Effector memory CD8-positive, alpha-beta T cell (primary cell): ENCODE results near the gene VPS41.

Source experiments
- ATAC-seq: fragments of 150-1000 bp; cut with Tn5 transposase; replicated peaks from 2 replicates; pipeline ENCODE4 v1.10.0; 2021; ENCODE audit warnings: mild to moderate bottlenecking, moderate library complexity
- DNase-seq, 3 experiments: peaks; one replicate each; pipeline ENCODE4 v3.0.0; 2021
- H3K27ac Mint-ChIP-seq, 2 donors: one replicate each; pipeline ENCODE4 v1.8.0; 2022; ENCODE audit warnings: mild to moderate bottlenecking in 2 of 2, mixed read lengths in 2 of 2, moderate library complexity in 2 of 2
- H3K27me3 Mint-ChIP-seq, 2 donors: one replicate each; pipeline ENCODE4 v1.8.0; 2022; ENCODE audit warnings: mixed read lengths in 2 of 2
- H3K36me3 Mint-ChIP-seq: one replicate; pipeline ENCODE4 v1.8.0; 2022; ENCODE audit warnings: mild to moderate bottlenecking, moderate library complexity, mixed read lengths; ENCODE audit not compliant: insufficient read depth
- H3K4me1 Mint-ChIP-seq, 2 donors: one replicate each; pipeline ENCODE4 v1.8.0; 2022; ENCODE audit warnings: low read depth in 2 of 2, mixed read lengths in 2 of 2
- H3K4me3 Mint-ChIP-seq, 2 donors: one replicate each; pipeline ENCODE4 v1.8.0; 2022; ENCODE audit warnings: mild to moderate bottlenecking in 2 of 2, mixed read lengths in 2 of 2, moderate library complexity in 2 of 2
- H3K9me3 Mint-ChIP-seq, 2 donors: one replicate each; pipeline ENCODE4 v1.8.0; 2022; ENCODE audit warnings: mixed read lengths in 2 of 2

VPS41 gene

DNA sequence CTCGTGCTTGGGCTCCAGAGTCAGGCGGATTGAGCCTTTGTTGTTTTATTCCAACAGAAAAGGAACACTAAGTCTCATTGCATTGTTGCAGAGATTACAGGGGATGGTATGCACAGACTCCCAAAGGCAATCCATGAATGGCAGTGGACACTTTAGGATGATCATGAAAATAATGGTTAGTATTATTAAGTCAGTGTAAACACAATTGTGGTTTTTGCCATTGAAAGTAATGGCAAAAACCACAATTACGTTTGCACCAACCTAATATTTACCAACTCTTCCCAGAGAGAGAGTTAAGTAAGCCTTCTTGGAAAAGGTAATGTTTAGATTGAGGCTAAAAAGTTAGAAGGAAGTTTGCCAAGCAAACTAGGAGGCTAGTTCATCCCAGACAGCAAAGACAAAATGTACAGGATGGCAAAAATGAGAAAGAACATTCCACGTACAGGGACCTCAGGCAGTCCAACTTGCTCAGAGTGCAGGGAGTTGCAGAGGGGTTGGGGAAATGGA lies 204.9 kb downstream of the VPS41 start:
- DNase-seq (no peak), ATAC-seq (no peak)
- H3K27me3 Mint-ChIP-seq = peaks cover 49 to 63% of the 10 kb centered on the region in 2 donors
- no peak overlapping the region for H3K27ac Mint-ChIP-seq
- no peak overlapping the region for H3K4me3 Mint-ChIP-seq
- H3K9me3 Mint-ChIP-seq = no peaks in the 10 kb centered on the region
- no peaks in the 10 kb centered on the region for H3K36me3 Mint-ChIP-seq
- peaks cover under 1 to 3% of the 10 kb centered on the region in 2 donors for H3K4me1 Mint-ChIP-seq

DNA sequence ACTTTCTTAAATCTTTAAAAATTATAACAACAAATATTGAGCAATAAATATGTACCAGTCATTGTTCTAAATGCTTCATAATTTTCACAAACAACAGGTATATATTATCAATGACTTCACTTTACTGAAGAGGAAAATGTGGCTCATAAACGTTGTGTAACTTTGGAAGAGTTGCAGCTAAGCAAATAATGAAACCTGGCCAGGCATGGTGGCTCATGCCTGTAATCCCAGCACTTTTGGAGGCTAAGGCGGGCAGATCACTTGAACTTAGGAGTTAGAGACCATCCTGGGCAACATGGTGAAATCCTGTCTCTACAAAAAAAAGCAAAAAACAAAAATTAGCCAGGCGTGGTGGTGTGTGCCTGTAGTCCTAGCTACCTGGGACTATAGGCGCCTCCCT lies 205.9 kb downstream of the VPS41 start:
- Mint-ChIP-seq H3K4me1 (no peaks in the 10 kb centered on the region), H3K27ac (no peak overlapping the region), H3K27me3 (peaks cover 44 to 60% of the 10 kb centered on the region in 2 donors), H3K4me3 (no peak overlapping the region), H3K9me3 (peaks cover 0 to 4% of the 10 kb centered on the region in 2 donors), H3K36me3 (no peaks in the 10 kb centered on the region)
- DNase-seq (no peak), ATAC-seq (no peak)

DNA sequence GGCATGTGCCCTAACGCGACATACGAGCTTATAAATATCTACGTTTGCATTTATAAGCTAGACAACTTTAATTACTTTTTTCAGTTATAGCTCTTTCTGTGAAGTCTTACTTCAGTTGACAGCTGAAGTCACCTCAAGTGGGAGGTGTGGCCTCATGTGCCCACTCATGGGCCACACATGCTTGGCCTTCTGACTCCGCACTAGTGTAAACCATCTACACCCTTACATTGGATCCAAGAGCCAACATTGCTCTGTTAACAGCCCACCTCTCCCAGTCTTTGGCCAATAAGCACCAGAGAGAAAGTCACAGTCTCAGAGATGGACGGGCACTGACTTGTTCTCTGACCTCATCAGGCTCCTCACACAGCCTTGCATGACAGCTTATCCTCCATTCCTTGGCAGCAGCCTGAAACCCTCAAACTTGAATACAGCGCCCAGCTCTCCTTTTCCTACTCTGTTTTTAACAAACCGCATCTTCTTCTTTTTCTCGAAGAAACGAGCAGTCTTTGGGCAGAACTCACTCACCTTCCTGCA lies 206.9 kb downstream of the VPS41 start:
- Mint-ChIP-seq H3K9me3 (peaks cover 0 to 8% of the 10 kb centered on the region in 2 donors), H3K27me3 (peaks cover 40 to 55% of the 10 kb centered on the region in 2 donors), H3K4me1 (no peaks in the 10 kb centered on the region), H3K36me3 (no peaks in the 10 kb centered on the region), H3K27ac (no peak overlapping the region), H3K4me3 (no peak overlapping the region)
- ATAC-seq (no peak), DNase-seq (no peak)

DNA sequence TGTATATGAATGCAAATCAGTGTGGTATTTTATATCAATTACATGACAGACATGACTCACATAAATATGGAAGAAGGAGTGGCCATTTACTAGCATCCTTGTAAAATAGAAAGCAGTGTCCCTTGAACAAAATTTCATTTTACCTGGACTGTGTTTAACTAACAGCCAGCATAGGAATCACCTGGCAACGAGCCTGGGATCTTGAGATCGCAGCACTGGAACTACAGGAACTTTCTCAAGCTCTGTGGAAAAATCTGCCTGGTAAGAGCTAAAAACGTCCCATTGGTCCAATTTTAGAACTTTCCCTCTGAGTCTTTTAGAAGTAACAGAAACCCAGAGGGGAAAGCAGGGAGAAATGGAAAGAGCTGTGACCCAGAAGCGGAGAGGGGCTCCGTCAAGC lies 208.9 kb downstream of the VPS41 start:
- Mint-ChIP-seq H3K4me1 (no peaks in the 10 kb centered on the region), H3K9me3 (peaks cover 0 to 8% of the 10 kb centered on the region in 2 donors), H3K27me3 (peaks cover 34 to 45% of the 10 kb centered on the region in 2 donors), H3K27ac (no peak overlapping the region), H3K4me3 (no peak overlapping the region), H3K36me3 (no peaks in the 10 kb centered on the region)
- ATAC-seq (no peak), DNase-seq (no peak)

DNA sequence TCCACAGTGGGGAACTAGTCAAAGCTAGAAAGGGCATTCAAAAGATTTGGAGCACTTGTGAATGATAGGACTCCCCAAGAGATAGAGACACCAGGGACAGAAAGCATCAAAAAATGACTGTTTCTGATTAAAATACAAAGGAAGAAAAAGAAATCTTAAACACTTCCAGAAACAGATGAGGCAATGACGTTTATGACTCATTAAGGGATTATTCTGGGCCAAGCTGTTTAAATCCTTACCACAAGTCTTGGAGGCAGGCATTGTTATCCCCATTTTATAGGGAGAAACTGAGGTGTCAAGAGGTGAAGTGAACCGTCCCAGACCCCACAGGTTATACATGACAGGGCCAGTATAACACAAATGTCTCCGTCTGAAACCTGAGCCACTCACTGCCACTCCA lies 209.5 kb downstream of the VPS41 start:
- Mint-ChIP-seq H3K4me1 (no peaks in the 10 kb centered on the region), H3K36me3 (no peaks in the 10 kb centered on the region), H3K27me3 (peaks cover 34 to 50% of the 10 kb centered on the region in 2 donors), H3K4me3 (no peak overlapping the region), H3K9me3 (peaks cover 0 to 8% of the 10 kb centered on the region in 2 donors), H3K27ac (no peak overlapping the region)
- no peak for ATAC-seq
- no peak for DNase-seq

DNA sequence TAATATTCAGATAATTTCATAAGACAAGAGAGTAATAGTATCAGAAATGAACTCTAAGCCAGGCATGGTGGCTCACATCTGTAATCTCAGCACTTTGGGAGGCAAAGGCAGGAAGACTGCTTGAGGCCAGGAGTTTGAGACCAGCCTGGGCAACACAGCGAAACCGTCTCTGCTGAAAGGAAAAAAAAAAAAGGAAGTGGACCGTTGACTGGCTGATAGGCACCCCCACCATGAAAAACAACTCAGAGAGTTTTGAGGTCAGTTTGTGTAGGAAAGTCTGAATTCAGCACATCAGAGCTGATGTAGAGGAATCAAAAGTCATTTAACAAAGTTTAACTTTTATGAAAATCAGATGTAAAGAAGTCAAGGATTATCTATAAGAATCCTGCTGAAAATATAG lies 214.7 kb downstream of the VPS41 start:
- Mint-ChIP-seq H3K36me3 (no peaks in the 10 kb centered on the region), H3K9me3 (peaks cover 0 to 8% of the 10 kb centered on the region in 2 donors), H3K4me1 (no peaks in the 10 kb centered on the region), H3K27me3 (peaks cover 30 to 50% of the 10 kb centered on the region in 2 donors), H3K4me3 (no peak overlapping the region), H3K27ac (no peak overlapping the region)
- DNase-seq (no peak), ATAC-seq (no peak)

DNA sequence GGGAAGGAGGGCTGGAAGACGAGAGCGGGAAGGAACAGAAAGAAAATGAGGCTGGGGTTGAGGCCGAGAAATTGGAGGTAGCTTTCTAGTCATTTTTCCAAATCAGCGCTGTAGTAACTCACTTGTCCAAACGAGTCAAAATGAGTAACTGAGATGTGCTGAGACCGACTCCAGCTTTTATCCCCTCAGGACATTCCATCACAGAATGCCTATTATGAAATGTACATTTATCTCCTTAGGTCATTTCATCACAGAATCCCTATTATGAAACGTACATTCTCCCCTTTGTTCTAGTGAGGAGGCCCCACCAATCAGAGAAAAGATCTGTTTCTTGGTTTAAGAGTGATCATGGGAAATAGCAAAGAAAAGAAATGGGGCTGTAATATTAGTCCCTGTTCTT lies 222.1 kb downstream of the VPS41 start:
- DNase-seq (no peak), ATAC-seq (no peak)
- Mint-ChIP-seq H3K27ac (no peak overlapping the region), H3K4me1 (no peaks in the 10 kb centered on the region), H3K36me3 (no peaks in the 10 kb centered on the region), H3K9me3 (no peaks in the 10 kb centered on the region), H3K27me3 (peaks cover 45 to 55% of the 10 kb centered on the region in 2 donors), H3K4me3 (no peak overlapping the region)

DNA sequence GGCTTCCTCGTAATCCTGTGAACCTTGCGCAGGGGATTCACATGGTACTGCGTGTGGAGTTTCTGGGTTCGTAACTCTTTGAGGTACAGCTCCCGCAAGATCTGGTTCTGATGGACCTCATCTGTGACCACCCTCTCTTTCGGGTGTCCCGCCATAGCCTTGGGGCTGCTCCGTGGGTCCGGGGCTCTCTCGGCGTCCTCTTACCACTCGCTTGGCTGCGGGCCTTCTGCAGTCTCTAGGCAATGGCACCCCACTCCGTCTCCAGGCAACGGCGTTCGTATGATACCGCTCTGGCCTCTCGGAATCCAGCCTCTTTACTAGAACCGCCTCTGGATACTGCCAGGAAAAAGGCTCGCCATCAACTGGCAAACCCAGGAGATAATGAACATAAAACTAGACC lies 223.1 kb downstream of the VPS41 start:
- DNase-seq = no peak
- H3K27me3 Mint-ChIP-seq = peaks cover 35 to 52% of the 10 kb centered on the region in 2 donors

DNA sequence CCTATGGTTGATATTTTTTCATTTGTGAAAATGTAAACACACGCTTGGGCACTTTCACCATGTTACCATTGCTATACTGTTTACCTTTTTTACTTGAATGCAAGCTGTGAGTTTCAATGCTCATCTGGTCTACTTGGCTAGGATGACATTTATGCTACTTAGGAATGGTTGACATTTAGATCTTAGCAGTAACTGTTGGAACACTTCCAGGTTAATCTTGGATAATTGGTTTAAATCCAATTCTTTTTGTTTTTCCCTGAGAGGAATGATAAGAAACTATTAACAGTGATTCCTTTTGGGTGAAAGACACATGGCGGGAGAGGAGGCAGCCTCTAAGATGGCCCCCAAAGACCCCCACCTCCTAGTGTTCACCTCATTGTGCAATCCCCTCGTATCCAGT lies 226.4 kb downstream of the VPS41 start:
- no peak for ATAC-seq
- H3K27me3 Mint-ChIP-seq = peaks cover 36 to 42% of the 10 kb centered on the region in 2 donors
- H3K36me3 Mint-ChIP-seq = no peaks in the 10 kb centered on the region
- no peaks in the 10 kb centered on the region for H3K4me1 Mint-ChIP-seq
- DNase-seq = no peak
- H3K9me3 Mint-ChIP-seq = no peaks in the 10 kb centered on the region
- H3K4me3 Mint-ChIP-seq = no peak overlapping the region
- no peak overlapping the region for H3K27ac Mint-ChIP-seq

More for the DNA sequence above, 223.1 kb downstream of the VPS41 start:
- Mint-ChIP-seq H3K36me3 (no peaks in the 10 kb centered on the region), H3K27ac (no peak overlapping the region), H3K9me3 (no peaks in the 10 kb centered on the region), H3K4me1 (no peaks in the 10 kb centered on the region), H3K4me3 (no peak overlapping the region)
- ATAC-seq = no peak

DNA sequence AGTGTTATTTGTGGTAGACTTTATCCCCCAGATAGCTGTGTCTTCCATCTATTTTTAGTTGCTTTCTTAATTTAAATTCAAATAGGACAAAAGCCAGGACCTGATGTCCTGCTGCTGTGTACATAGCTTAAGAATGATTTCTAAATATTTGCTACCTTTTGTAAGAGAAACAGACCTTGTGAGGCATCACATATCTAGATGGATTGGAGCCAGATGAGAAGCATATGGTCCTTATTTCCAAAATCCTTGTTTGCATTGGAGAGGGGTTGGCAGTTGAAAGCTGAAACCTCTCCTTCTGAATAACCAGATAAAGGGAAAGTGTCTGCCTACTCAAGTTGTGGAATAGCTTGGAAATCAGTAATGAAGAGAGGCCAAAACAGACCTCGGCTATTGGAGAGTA lies 227.1 kb downstream of the VPS41 start:
- H3K9me3 Mint-ChIP-seq = no peaks in the 10 kb centered on the region
- no peak for ATAC-seq

DNA sequence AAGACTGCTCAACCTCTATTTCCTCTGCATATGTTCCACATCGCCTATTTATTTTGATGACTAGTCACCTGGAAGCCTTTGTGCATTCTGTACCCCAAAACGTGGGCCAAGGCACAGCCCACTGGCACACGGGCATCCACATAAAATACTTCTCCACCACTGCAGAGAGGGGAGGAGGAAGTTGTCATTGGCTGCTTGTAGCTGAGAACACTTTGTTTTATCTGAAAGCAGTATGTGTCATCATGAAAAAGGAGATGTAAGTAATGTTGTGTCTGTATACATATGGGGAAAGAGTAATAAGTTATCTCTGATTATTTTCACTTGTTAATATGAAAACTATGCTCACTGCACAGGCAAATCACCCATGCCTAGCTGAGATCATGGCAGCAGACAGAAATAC lies 229.6 kb downstream of the VPS41 start:
- Mint-ChIP-seq H3K9me3 (no peaks in the 10 kb centered on the region), H3K4me3 (no peak overlapping the region), H3K27me3 (peaks cover 15 to 17% of the 10 kb centered on the region in 2 donors), H3K36me3 (no peaks in the 10 kb centered on the region), H3K4me1 (no peaks in the 10 kb centered on the region), H3K27ac (no peak overlapping the region)
- DNase-seq = no peak
- no peak for ATAC-seq

More for the DNA sequence above, 227.1 kb downstream of the VPS41 start:
- no peaks in the 10 kb centered on the region for H3K4me1 Mint-ChIP-seq
- DNase-seq = no peak
- H3K4me3 Mint-ChIP-seq = no peak overlapping the region
- H3K27ac Mint-ChIP-seq = no peak overlapping the region
- H3K36me3 Mint-ChIP-seq = no peaks in the 10 kb centered on the region
- peaks cover 35 to 36% of the 10 kb centered on the region in 2 donors for H3K27me3 Mint-ChIP-seq

DNA sequence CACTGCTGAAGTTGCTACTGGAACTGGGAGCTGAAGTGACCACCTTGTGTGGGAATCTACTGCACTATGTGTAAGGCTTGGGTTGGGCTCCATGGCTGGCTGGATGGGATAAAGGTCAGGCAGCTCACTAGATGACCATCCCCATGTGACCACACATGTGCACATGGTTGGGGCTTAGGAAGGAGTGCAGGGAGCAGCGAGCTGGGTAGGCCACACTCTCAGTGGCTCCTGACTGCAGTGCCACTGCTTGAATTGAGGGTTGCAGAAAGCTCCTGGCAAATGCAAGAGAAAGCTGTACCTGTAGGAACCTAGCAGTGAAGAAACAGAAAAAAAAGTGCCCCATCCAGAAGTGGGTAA lies 230.3 kb downstream of the VPS41 start:
- H3K4me3 Mint-ChIP-seq = no peak overlapping the region
- H3K9me3 Mint-ChIP-seq = no peaks in the 10 kb centered on the region
- no peaks in the 10 kb centered on the region for H3K36me3 Mint-ChIP-seq
- no peak for ATAC-seq
- no peak for DNase-seq
- no peaks in the 10 kb centered on the region for H3K4me1 Mint-ChIP-seq
- H3K27ac Mint-ChIP-seq = no peak overlapping the region
- H3K27me3 Mint-ChIP-seq = peaks cover 14 to 17% of the 10 kb centered on the region in 2 donors

DNA sequence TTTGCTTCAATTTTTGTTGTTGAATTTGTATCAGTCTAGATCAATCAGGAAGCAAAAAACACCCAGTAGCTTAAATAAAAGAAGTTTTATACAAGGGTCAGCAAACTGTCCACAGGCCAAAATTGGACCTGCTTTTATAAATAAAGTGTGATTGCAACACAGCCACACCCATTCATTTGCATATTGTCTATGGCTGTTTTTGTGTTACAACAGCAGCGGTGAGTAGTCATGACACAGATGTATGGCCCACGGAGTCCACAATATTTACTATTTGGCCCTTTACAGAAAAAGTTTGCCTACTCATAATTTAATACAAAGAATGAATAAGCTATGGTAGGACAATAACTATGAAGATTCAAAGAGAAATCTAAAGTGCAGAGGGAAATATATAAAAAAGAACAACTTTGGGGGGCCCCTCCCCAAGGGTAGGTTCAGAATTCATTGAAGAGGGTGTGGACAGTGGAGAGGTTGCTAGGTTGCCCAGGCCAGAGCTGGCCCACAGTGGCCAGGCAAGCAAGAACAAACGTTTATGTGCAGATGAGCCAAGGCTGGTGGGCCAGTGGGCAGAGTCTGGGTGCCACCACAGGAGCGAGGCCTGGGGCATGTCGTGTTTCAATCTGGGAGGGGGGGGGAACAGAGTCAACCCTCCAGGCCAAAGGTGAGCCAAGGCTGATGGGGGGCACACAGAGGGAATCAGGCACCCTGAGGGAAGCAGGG lies 230.9 kb downstream of the VPS41 start:
- no peaks in the 10 kb centered on the region for H3K9me3 Mint-ChIP-seq
- H3K27me3 Mint-ChIP-seq = peaks cover 14 to 17% of the 10 kb centered on the region in 2 donors

DNA sequence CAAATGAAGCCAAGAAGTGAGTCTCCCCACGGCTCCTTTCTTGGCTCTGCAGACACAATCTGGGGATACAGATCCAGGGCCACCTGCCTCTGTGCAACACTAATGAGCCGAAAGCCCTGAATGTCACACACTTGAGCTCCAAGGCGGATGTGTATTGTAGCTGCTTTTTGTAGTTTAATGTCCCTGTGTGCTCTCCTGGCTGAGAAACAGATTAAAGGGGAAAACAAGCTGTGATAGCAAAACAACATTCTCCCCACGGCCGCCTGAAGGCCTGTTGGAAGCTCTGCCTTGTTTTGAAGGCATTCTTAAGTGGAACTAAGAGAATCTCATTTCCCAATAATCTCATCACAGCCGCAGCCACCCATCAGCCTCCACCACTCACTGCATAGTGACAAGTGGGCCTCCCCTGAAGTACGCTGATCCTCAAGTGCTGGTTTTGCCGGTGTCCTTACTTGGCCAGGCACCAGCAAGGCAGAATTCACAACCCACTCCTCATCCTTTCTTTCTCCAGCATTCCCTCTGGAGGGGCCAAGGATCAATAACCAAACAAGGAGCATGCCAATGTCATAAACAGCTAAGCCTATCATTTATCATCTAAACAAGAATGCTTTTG lies 233.4 kb downstream of the VPS41 start:
- H3K4me1 Mint-ChIP-seq = peaks cover 0 to 5% of the 10 kb centered on the region in 2 donors

More for the DNA sequence above, 230.9 kb downstream of the VPS41 start:
- H3K27ac Mint-ChIP-seq = peak overlapping the region in 1 of 2 donors; percentile 79
- H3K36me3 Mint-ChIP-seq = no peaks in the 10 kb centered on the region
- no peak for DNase-seq
- ATAC-seq = no peak
- no peak overlapping the region for H3K4me3 Mint-ChIP-seq
- no peaks in the 10 kb centered on the region for H3K4me1 Mint-ChIP-seq

More for the DNA sequence above, 233.4 kb downstream of the VPS41 start:
- no peak for DNase-seq
- Mint-ChIP-seq H3K36me3 (no peaks in the 10 kb centered on the region), H3K27ac (no peak overlapping the region), H3K9me3 (no peaks in the 10 kb centered on the region), H3K27me3 (peaks cover 28 to 31% of the 10 kb centered on the region in 2 donors), H3K4me3 (no peak overlapping the region)
- ATAC-seq = no peak
